Measurements from ENCODE around the gene KDM6B. TPM values are rescaled to one million over a fixed set of nuclear protein-coding genes. Genes with fewer than 3 reads are reported as not detected.

Gene KDM6B
- total RNA-seq, 1 experiment from 2014 or later = 19.9 TPM

- no peak overlapping the region for H3K4me3 ChIP-seq (ENCODE audit: low read depth in 2 of 2, low read length in 2 of 2)
- BruUV-seq (replicated peaks) = no TSS peak
- POLR2A ChIA-PET = interaction anchor here (1.2 kb wide), 1 partner anchor 13 kb away, joined by 4 read pairs; no protein-coding TSS in a partner anchor
- no peak overlapping the region for H3K27ac ChIP-seq (ENCODE audit: low read length)
- intact Hi-C loops (cut with micrococcal nuclease; ENCODE audit: unreplicated experiment) (no loop called here), in situ Hi-C loops (cut with HindIII; ENCODE audit: low pct_unique_long_range_greater_than_20kb, low sequenced_read_pairs) (no loop called here)
- H3K27me3 ChIP-seq (ENCODE audit: control insufficient read depth, insufficient read depth, low read length) = no peaks in the 10 kb centered on the region
- DNase-seq (ENCODE audit: low read depth, low spot score) (no peak), ATAC-seq (no peak)
- no peaks in the 10 kb centered on the region for H3K9me3 ChIP-seq (ENCODE audit: control insufficient read depth, insufficient read depth, low read depth, low read length)
- TF ChIP-seq REST (IDR thresholded peaks at IDR 0.05; ENCODE audit: insufficient read depth in 1 of 2, low read depth in 2 of 2, low read length in 1 of 2) (no peak), TCF7L2 (IDR thresholded peaks at IDR 0.05; ENCODE audit: low read depth, low read length) (no peak), POLR2AphosphoS5 (IDR thresholded peaks at IDR 0.05; ENCODE audit: low read depth, low read length) (no peak), CTCF (IDR thresholded peaks at IDR 0.05) (no peak), SIN3A (IDR thresholded peaks at IDR 0.05; ENCODE audit: borderline replicate concordance, insufficient read depth, low read depth, low read length) (no peak)
- peaks cover 3% of the 10 kb centered on the region; the same call in 1 of the 2 replicates for H3K4me1 ChIP-seq (ENCODE audit: control insufficient read depth, insufficient read depth, low read length)
- H3K36me3 ChIP-seq (ENCODE audit: control insufficient read depth, insufficient read depth, low read length) = no peaks in the 10 kb centered on the region; the same call in 1 of the 2 replicates
- CTCF ChIA-PET = no interaction called here
Measured at GRCh38 chr17:7831233-7831632, 2.8 kb upstream of the KDM6B start.

- intact Hi-C loops (cut with micrococcal nuclease; ENCODE audit: unreplicated experiment) (no loop called here), in situ Hi-C loops (cut with HindIII; ENCODE audit: low pct_unique_long_range_greater_than_20kb, low sequenced_read_pairs) (no loop called here)
- no peak for DNase-seq (ENCODE audit: low read depth, low spot score)
- POLR2A ChIA-PET = no interaction called here
- Histone ChIP-seq H3K27ac (ENCODE audit: low read length) (no peak overlapping the region), H3K4me1 (ENCODE audit: control insufficient read depth, insufficient read depth, low read length) (peaks cover 8% of the 10 kb centered on the region), H3K4me3 (ENCODE audit: low read depth in 2 of 2, low read length in 2 of 2) (no peak overlapping the region), H3K9me3 (ENCODE audit: control insufficient read depth, insufficient read depth, low read depth, low read length) (no peaks in the 10 kb centered on the region), H3K36me3 (ENCODE audit: control insufficient read depth, insufficient read depth, low read length) (no peaks in the 10 kb centered on the region; the same call in 1 of the 2 replicates), H3K27me3 (ENCODE audit: control insufficient read depth, insufficient read depth, low read length) (no peaks in the 10 kb centered on the region)
- CTCF ChIA-PET = interaction anchor here (0.5 kb wide), 1 partner anchor 19 kb away, joined by 3 read pairs; no protein-coding TSS in a partner anchor
- ATAC-seq = no peak
- BruUV-seq (replicated peaks) = no TSS peak
- TF ChIP-seq CTCF (IDR thresholded peaks at IDR 0.05) (no peak), TCF7L2 (IDR thresholded peaks at IDR 0.05; ENCODE audit: low read depth, low read length) (no peak), POLR2AphosphoS5 (IDR thresholded peaks at IDR 0.05; ENCODE audit: low read depth, low read length) (no peak), SIN3A (IDR thresholded peaks at IDR 0.05; ENCODE audit: borderline replicate concordance, insufficient read depth, low read depth, low read length) (no peak), REST (IDR thresholded peaks at IDR 0.05; ENCODE audit: insufficient read depth in 1 of 2, low read depth in 2 of 2, low read length in 1 of 2) (no peak)
Measured at GRCh38 chr17:7832431-7832830, 1.6 kb upstream of the KDM6B start.

All from Panc1 (cell line).